CD8-positive, alpha-beta memory T cell (primary cell): ENCODE measurements around the gene ERBIN. TPM values are rescaled to one million over a fixed set of nuclear protein-coding genes. Genes with fewer than 3 reads are reported as not detected.
"Not testable (repeated sequence)": the region's sequence is repeated elsewhere in the genome, so short reads cannot be mapped to it uniquely, and the experiment has no call there.

Experiments used
- CTCF ChIA-PET: fragments of 350-600 bp; sonication (Branson Sonifier 250); formaldehyde crosslinking; loops from one replicate; lab custom pipeline; 2021; ENCODE audit warnings: antibody characterized with exemption; lab: Charles Lee
- POLR2A ChIA-PET: fragments of 350-600 bp; sonication (Branson Sonifier 250); formaldehyde crosslinking; loops from one replicate; lab custom pipeline; 2021; ENCODE audit warnings: antibody characterized with exemption; lab: Charles Lee
- DNase-seq, 5 donors: peaks; one replicate each; pipeline versions ENCODE4 v3.0.0 to v3.0.0-alpha.2; 2020 to 2022; ENCODE audit warnings: mixed read lengths in 1 of 5
- H3K27ac ChIP-seq: one replicate; pipeline ENCODE4 v1.7.0; 2013; ENCODE audit warnings: low read depth, mild to moderate bottlenecking, low read length, moderate library complexity
- H3K27me3 ChIP-seq: 2 replicates; pipeline ENCODE4 v1.7.0; 2013; ENCODE audit warnings: low read length, mild to moderate bottlenecking; ENCODE audit not compliant: insufficient read depth, poor library complexity, severe bottlenecking
- H3K36me3 ChIP-seq: 2 replicates; pipeline ENCODE4 v1.7.0; 2013; ENCODE audit warnings: mild to moderate bottlenecking, low read length, moderate library complexity; ENCODE audit not compliant: insufficient read depth
- H3K4me1 ChIP-seq: 2 replicates; pipeline ENCODE4 v1.7.0; 2013; ENCODE audit warnings: mild to moderate bottlenecking, low read length, moderate library complexity; ENCODE audit not compliant: insufficient read depth
- H3K4me3 ChIP-seq: 2 replicates; pipeline ENCODE4 v1.7.0; 2013; ENCODE audit warnings: mild to moderate bottlenecking, low read length
- H3K9me3 ChIP-seq: 2 replicates; pipeline ENCODE4 v1.7.0; 2013; ENCODE audit warnings: mild to moderate bottlenecking, low read length
- H3K27ac Mint-ChIP-seq, 8 donors: one replicate each; pipeline ENCODE4 v1.8.0; 2020 to 2021; ENCODE audit warnings: mixed read lengths in 8 of 8, mild to moderate bottlenecking in 6 of 8, inconsistent platforms in 3 of 8, moderate library complexity in 3 of 8
- H3K27me3 Mint-ChIP-seq, 2 donors: one replicate each; pipeline ENCODE4 v1.8.0; 2020 to 2021; ENCODE audit warnings: mixed read lengths in 2 of 2, mild to moderate bottlenecking in 1 of 2, moderate library complexity in 1 of 2
- H3K36me3 Mint-ChIP-seq, 3 donors: one replicate each; pipeline ENCODE4 v1.8.0; 2020 to 2021; ENCODE audit warnings: mixed read lengths in 3 of 3, inconsistent platforms in 1 of 3, mild to moderate bottlenecking in 1 of 3
- H3K4me1 Mint-ChIP-seq, 3 donors: one replicate each; pipeline ENCODE4 v1.8.0; 2020 to 2021; ENCODE audit warnings: mixed read lengths in 3 of 3, inconsistent platforms in 1 of 3, mild to moderate bottlenecking in 1 of 3
- H3K4me3 Mint-ChIP-seq, 7 donors: one replicate each; pipeline ENCODE4 v1.8.0; 2020 to 2021; ENCODE audit warnings: mixed read lengths in 7 of 7, mild to moderate bottlenecking in 6 of 7, moderate library complexity in 4 of 7, inconsistent platforms in 2 of 7
- H3K9me3 Mint-ChIP-seq, 5 donors: one replicate each; pipeline ENCODE4 v1.8.0; 2020 to 2022; ENCODE audit warnings: mixed read lengths in 5 of 5, mild to moderate bottlenecking in 3 of 5, moderate library complexity in 2 of 5, inconsistent platforms in 1 of 5
- polyA plus RNA-seq: library from polyadenylated mRNA; unstranded; fragments of 300-500 nt; fragmentation: Illumina TruSeq; gene quantifications from one replicate; pipeline ENCODE4 v1.2.3, GENCODE V29; 2021
- total RNA-seq, 2 experiments: library from RNA; stranded (reverse); gene quantifications; one replicate each; pipeline ENCODE4 v1.2.3, GENCODE V29; 2021

ERBIN gene
- total and polyA plus RNA-seq, 3 experiments from 2014 or later, result 40.9 to 49.0 (median 43.1) TPM

DNA sequence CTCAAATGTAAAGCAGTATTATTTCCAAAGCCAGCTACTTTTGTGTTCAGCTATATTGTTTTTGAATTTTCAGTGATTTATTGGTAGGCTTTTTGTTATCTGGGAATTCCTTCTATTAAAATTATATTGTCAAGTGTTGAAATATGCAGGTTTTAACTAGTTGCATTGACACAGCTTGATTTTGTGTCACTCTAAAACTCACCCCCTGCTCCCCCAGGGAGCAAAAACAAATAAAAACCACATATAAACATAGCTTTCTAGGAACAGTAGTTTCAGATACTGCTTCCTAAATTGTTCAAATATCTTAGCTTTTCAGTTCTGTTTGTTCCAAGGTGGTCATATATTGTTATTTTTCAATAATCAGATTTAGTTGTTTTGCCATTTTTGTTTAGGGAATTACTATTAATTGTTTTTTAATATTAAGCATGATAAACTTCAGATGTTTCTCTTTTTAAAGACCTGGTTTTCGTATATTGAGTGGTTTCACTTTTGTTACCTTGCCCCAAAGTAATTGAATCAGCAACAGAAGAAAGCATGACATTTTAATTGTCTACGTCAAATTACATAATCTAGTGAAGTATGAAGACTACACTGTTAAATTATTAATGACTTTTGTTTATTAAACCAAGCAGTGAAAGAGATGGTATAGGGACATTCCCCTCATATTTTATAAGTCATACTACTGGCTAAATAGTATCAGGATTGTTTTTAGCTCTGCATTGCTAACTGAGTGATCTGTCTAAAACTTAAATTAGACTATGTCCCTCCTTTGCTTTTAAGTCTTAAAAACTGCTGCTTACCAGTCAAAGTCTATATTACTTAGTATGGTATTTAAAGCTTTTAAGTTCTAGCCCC lies 43.4 kb downstream of the ERBIN start:
- peaks cover 58% of the 10 kb centered on the region for H3K4me1 ChIP-seq
- Mint-ChIP-seq H3K4me3 (peak overlapping the region in 5 of 7 donors; percentile 8 to 54 (median 49)), H3K27ac (peak overlapping the region in 7 of 8 donors; percentile 3 to 71 (median 35)), H3K36me3 (peaks cover 0 to 20% (median 2%) of the 10 kb centered on the region in 3 donors), H3K9me3 (no peaks in the 10 kb centered on the region), H3K4me1 (peaks cover 70 to 94% (median 81%) of the 10 kb centered on the region in 3 donors), H3K27me3 (no peaks in the 10 kb centered on the region)
- no peaks in the 10 kb centered on the region for H3K27me3 ChIP-seq
- peak overlapping the region; percentile 30 for H3K27ac ChIP-seq
- no peaks in the 10 kb centered on the region for H3K36me3 ChIP-seq
- DNase-seq, result no peak
- CTCF ChIA-PET, result interaction anchor here (0.8 kb wide), 1 partner anchor 209 kb away, joined by 3 read pairs; no protein-coding TSS in a partner anchor
- H3K9me3 ChIP-seq, result no peaks in the 10 kb centered on the region
- POLR2A ChIA-PET, result interaction anchor here (0.9 kb wide), 1 partner anchor 45 kb away, joined by 3 read pairs; no protein-coding TSS in a partner anchor
- no peak overlapping the region for H3K4me3 ChIP-seq

DNA sequence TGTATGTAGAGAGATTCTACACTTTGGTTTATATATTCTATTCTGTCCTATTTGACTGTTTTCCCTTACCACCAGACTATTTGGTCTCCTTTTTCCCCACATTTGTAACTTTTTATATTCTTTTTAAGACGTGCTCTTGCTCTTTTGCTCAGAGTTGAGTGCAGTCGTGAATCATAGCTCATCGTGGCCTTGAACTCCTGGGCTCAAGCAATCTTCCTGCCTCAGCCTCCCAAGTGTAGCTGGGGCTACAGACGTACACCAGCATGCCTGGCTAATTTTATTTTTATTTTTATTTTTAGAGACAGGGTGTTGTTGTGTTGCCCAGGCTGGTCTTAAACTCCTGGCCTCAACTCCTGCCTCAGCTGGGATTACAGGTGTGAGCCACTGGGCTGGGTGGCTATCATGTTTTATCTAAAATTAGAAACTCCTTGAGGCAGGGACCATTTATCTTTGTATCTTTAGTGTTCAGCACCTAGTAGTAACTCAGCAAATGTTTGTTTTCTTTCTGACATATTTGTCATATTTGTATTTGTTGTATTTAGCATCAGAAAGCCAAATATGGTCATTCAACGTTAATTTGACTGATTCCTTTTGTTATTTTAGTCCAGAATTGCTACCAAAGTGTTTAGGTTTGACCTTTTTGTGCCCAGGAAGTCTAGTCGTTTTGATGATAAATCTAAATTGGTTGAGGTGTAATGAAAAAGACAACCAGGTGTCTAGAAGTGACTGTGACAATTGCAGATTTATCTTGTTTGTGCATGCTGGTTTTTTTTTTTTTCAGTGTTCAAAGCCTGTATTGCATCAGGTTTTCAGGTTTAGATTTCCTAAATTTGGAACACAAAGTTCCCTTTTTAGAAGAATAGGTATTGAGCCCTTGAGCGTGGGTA lies 44.3 kb downstream of the ERBIN start:
- CTCF ChIA-PET, result no interaction called here
- peaks cover 0 to 22% (median 5%) of the 10 kb centered on the region in 3 donors for H3K36me3 Mint-ChIP-seq

DNA sequence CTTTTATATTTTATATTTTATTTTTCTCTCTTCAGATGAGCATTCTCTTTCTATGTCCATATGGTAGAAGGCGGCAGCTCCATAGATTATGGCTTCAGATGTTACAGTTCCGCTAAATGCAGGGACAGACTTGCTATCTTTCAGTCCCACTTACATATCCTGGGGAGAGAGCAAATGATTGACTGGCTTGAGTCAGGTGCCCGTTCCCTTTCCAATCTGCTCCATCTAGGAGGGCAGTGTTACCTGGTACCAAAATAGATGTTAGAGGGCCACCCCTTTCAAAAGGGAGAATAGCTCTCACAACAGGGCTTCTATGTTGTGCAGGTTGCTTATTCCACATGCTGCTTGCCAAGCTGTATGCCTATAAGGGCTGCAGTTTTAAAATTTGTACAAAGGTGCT lies 45.3 kb downstream of the ERBIN start:
- ChIA-PET POLR2A (no interaction called here), CTCF (no interaction called here)
- H3K9me3 ChIP-seq, result no peaks in the 10 kb centered on the region
- no peak overlapping the region for H3K4me3 ChIP-seq
- Mint-ChIP-seq H3K27ac (peak overlapping the region in 3 of 8 donors; percentile 1 to 51 (median 35)), H3K9me3 (no peaks in the 10 kb centered on the region), H3K4me1 (peaks cover 66 to 87% (median 78%) of the 10 kb centered on the region in 3 donors), H3K27me3 (no peaks in the 10 kb centered on the region), H3K36me3 (peaks cover 0 to 25% (median 9%) of the 10 kb centered on the region in 3 donors), H3K4me3 (peak overlapping the region in 1 of 7 donors; percentile 15)
- H3K27ac ChIP-seq, result no peak overlapping the region
- H3K4me1 ChIP-seq, result peaks cover 52% of the 10 kb centered on the region
- no peaks in the 10 kb centered on the region for H3K27me3 ChIP-seq
- no peaks in the 10 kb centered on the region for H3K36me3 ChIP-seq
- DNase-seq, result no peak

More for the DNA sequence above, 44.3 kb downstream of the ERBIN start:
- Histone ChIP-seq H3K27me3 (no peaks in the 10 kb centered on the region), H3K4me1 (peaks cover 54% of the 10 kb centered on the region), H3K27ac (peak overlapping the region; percentile 30), H3K36me3 (no peaks in the 10 kb centered on the region), H3K4me3 (no peak overlapping the region), H3K9me3 (no peaks in the 10 kb centered on the region)
- DNase-seq, result no peak
- peak overlapping the region in 3 of 8 donors; percentile 58 to 79 (median 76) for H3K27ac Mint-ChIP-seq
- H3K4me3 Mint-ChIP-seq, result peak overlapping the region in 5 of 7 donors; percentile 8 to 54 (median 49)
- no peaks in the 10 kb centered on the region for H3K27me3 Mint-ChIP-seq
- peaks cover 69 to 91% (median 79%) of the 10 kb centered on the region in 3 donors for H3K4me1 Mint-ChIP-seq
- H3K9me3 Mint-ChIP-seq, result no peaks in the 10 kb centered on the region
- POLR2A ChIA-PET, result no interaction called here

DNA sequence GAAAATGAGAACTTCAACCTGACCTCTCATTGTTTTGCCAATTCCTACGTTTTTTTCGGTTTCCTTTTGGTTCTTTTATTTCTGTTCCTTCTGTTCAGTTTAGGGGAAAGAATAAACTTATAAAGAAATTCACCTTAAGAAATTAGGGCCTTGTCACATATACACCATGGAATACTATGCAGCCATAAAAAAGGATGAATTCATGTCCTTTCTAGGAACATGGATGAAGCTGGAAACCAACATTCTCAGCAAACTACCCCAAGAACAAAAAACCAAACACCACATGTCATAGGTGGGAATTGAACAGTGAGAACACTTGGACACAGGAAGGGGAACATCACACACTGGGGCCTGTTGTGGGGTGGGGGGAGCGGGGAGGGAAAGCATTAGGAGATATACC lies 46.5 kb downstream of the ERBIN start:
- H3K4me1 ChIP-seq, result peaks cover 45% of the 10 kb centered on the region
- POLR2A ChIA-PET, H3K4me3 ChIP-seq, H3K27me3 ChIP-seq, H3K27me3 Mint-ChIP-seq, H3K4me3 Mint-ChIP-seq, H3K9me3 Mint-ChIP-seq, H3K9me3 ChIP-seq, H3K36me3 ChIP-seq, DNase-seq, H3K27ac ChIP-seq, CTCF ChIA-PET: not testable (repeated sequence)
- Mint-ChIP-seq H3K27ac (peak overlapping the region in 3 of 8 donors; percentile 20 to 57 (median 43)), H3K36me3 (peaks cover 2 to 25% (median 9%) of the 10 kb centered on the region in 3 donors), H3K4me1 (peaks cover 57 to 78% (median 69%) of the 10 kb centered on the region in 3 donors)

DNA sequence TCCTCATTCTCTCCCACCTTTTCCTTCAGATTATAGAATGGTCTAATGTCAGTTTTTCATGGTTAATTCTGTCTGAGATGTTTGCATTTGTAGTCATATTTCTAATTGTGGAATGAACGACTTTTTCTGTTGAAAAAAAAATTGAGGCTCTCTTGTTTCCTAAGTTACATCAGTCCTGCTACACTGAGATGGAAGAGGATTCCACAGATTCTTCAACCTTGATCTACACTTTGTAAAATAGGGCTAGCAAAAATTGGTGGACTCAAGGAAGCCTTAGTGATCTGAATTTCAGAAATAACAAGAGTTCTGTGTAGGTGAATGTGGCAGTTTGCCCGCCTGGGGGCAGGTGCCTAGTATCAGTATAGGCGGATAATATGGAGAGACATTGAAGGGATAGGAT lies 51.9 kb downstream of the ERBIN start:
- H3K27ac Mint-ChIP-seq, result peak overlapping the region in 3 of 8 donors; percentile 66 to 73 (median 67)
- H3K4me1 ChIP-seq, result peaks cover 35% of the 10 kb centered on the region
- H3K9me3 ChIP-seq, result no peaks in the 10 kb centered on the region
- peaks cover 11 to 28% (median 13%) of the 10 kb centered on the region in 3 donors for H3K36me3 Mint-ChIP-seq
- H3K36me3 ChIP-seq, result no peaks in the 10 kb centered on the region
- H3K9me3 Mint-ChIP-seq, result no peaks in the 10 kb centered on the region
- ChIA-PET POLR2A (no interaction called here), CTCF (no interaction called here)
- H3K4me3 Mint-ChIP-seq, result no peak overlapping the region
- H3K4me1 Mint-ChIP-seq, result peaks cover 59 to 78% (median 75%) of the 10 kb centered on the region in 3 donors
- no peaks in the 10 kb centered on the region for H3K27me3 ChIP-seq
- H3K27me3 Mint-ChIP-seq, result no peaks in the 10 kb centered on the region
- no peak for DNase-seq
- no peak overlapping the region for H3K4me3 ChIP-seq
- H3K27ac ChIP-seq, result no peak overlapping the region

DNA sequence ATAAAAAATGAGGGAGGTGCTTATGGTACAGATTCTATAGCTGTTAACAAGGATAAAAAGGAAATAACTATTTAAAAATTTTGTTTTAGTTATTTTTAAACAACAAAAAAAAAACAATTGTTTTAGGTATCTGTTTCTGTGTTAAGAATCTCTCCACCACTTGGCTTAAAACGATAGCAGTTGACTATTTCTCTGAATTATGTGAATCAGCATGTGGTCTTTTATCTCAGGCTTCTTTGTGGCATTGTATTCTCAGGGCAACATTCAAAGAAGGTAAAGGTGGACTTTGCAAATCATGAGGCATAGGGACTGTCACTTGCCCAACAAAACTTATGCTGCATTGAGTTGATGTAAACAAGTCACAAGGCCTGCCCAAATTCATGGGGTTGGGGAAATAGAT lies 55.2 kb downstream of the ERBIN start:
- CTCF ChIA-PET, result no interaction called here
- H3K27ac Mint-ChIP-seq, result peak overlapping the region in 6 of 8 donors; percentile 8 to 96 (median 57)

DNA sequence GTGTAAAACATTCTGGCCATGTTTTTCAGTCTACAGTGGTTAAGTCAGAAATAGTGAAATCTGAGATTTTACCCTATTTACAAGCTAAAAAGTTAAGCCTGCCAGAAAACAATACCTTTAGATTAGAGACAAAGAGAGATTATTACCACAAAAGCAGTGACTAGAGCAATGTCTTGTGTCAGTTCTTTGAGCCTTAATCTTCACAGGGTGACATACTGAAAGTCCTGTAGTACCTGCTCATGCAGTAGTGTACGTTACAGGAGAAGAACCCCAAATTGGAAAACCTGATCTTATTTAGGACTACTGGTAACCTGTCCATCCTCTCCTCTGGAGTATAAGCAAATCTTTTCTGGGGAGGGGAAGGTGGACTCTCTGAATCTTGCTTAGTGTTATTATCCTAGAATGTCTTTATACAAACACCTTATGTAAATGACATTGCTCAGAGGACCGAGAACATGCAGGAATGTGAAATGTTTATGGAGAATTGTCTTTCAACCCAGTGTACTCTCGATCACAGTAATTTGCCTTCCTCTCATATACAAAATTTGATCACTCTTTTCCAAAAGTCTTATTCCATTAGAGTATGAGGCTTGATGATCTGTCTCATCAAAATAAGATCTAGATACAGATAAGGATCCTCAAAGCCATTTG lies 55.7 kb downstream of the ERBIN start:
- no peaks in the 10 kb centered on the region for H3K27me3 Mint-ChIP-seq
- H3K4me1 Mint-ChIP-seq, result peaks cover 71 to 88% (median 88%) of the 10 kb centered on the region in 3 donors
- peaks cover 8 to 27% (median 11%) of the 10 kb centered on the region in 3 donors for H3K36me3 Mint-ChIP-seq
- H3K9me3 ChIP-seq, result no peaks in the 10 kb centered on the region
- ChIA-PET POLR2A (no interaction called here), CTCF (no interaction called here)
- H3K4me1 ChIP-seq, result peaks cover 31% of the 10 kb centered on the region
- no peak overlapping the region for H3K4me3 ChIP-seq
- no peak for DNase-seq
- no peaks in the 10 kb centered on the region for H3K36me3 ChIP-seq
- no peak overlapping the region for H3K27ac ChIP-seq
- H3K27me3 ChIP-seq, result no peaks in the 10 kb centered on the region
- peak overlapping the region in 6 of 8 donors; percentile 8 to 96 (median 54) for H3K27ac Mint-ChIP-seq
- H3K4me3 Mint-ChIP-seq, result no peak overlapping the region
- H3K9me3 Mint-ChIP-seq, result no peaks in the 10 kb centered on the region

More for the DNA sequence above, 55.2 kb downstream of the ERBIN start:
- Mint-ChIP-seq H3K36me3 (peaks cover 8 to 27% (median 11%) of the 10 kb centered on the region in 3 donors), H3K4me1 (peaks cover 68 to 83% (median 82%) of the 10 kb centered on the region in 3 donors), H3K27me3 (no peaks in the 10 kb centered on the region), H3K4me3 (no peak overlapping the region), H3K9me3 (no peaks in the 10 kb centered on the region)
- Histone ChIP-seq H3K27me3 (no peaks in the 10 kb centered on the region), H3K4me1 (peaks cover 31% of the 10 kb centered on the region), H3K9me3 (no peaks in the 10 kb centered on the region), H3K27ac (no peak overlapping the region), H3K36me3 (no peaks in the 10 kb centered on the region), H3K4me3 (no peak overlapping the region)
- DNase-seq, result no peak
- POLR2A ChIA-PET, result no interaction called here
